Left kidney (tissue), 2 donors: ENCODE results near the gene CD14. TPM values are rescaled to one million over a fixed set of nuclear protein-coding genes. Genes with fewer than 3 reads are reported as not detected.
"Not testable (repeated sequence)": the region's sequence is repeated elsewhere in the genome, so short reads cannot be mapped to it uniquely, and the experiment has no call there.

ENCODE experiments used
- DNase-seq: peaks from one replicate; pipeline ENCODE4 v3.0.0-alpha.2; 2013
- polyA plus RNA-seq: library from polyadenylated mRNA; unstranded; fragments of 120-200 nt; gene quantifications from one replicate; pipeline ENCODE4 v1.2.1, GENCODE V29; 2013; ENCODE audit not compliant: insufficient read length

Gene CD14
- polyA plus RNA-seq, 1 donor = 5.6 TPM

- DNase-seq = no peak
Measured at GRCh38 chr5:140595538-140596300, 37.3 kb downstream of the CD14 start.

GRCh38 chr5:140594169-140594568 is 38.8 kb downstream of the CD14 start:
- DNase-seq = no peak

- not testable (repeated sequence) for DNase-seq
Measured at GRCh38 chr5:140593070-140593469, 39.9 kb downstream of the CD14 start.

GRCh38 chr5:140591747-140592372 is 41.1 kb downstream of the CD14 start:
- DNase-seq = no peak

- no peak for DNase-seq
Measured at GRCh38 chr5:140590861-140591260, 42.1 kb downstream of the CD14 start.

- DNase-seq = no peak
Measured at GRCh38 chr5:140588311-140589070, 44.5 kb downstream of the CD14 start.

- no peak for DNase-seq
Measured at GRCh38 chr5:140587495-140587894, 45.5 kb downstream of the CD14 start.

Other genes with a start within 250 kb of the CD14 start
- 162 TPM for gene ANKHD1, start 231.3 kb downstream of the CD14 start, polyA plus RNA-seq
- 10.5 TPM for gene EIF4EBP3, start 85.5 kb downstream of the CD14 start, polyA plus RNA-seq
- 27.2 TPM for gene SRA1, start 75.7 kb downstream of the CD14 start, polyA plus RNA-seq
- 58.6 TPM for gene APBB3, start 68.6 kb downstream of the CD14 start, polyA plus RNA-seq
- gene SLC35A4, start 68.3 kb downstream of the CD14 start, polyA plus RNA-seq = 80.1 TPM
- gene TMCO6, start 6.3 kb upstream of the CD14 start, polyA plus RNA-seq = 19.8 TPM
- gene NDUFA2, start 14.5 kb upstream of the CD14 start, polyA plus RNA-seq = 69.0 TPM
- 170 TPM for gene IK, start 14.7 kb upstream of the CD14 start, polyA plus RNA-seq
- 19.6 TPM for gene WDR55, start 31.7 kb upstream of the CD14 start, polyA plus RNA-seq
- 0.35 TPM for gene DND1, start 40.4 kb upstream of the CD14 start, polyA plus RNA-seq
- gene HARS1, start 58.2 kb upstream of the CD14 start, polyA plus RNA-seq = 83.4 TPM
- 61.0 TPM for gene HARS2, start 58.3 kb upstream of the CD14 start, polyA plus RNA-seq
- gene ZMAT2, start 67.3 kb upstream of the CD14 start, polyA plus RNA-seq = 124 TPM
- not detected for gene PCDHA1, start 153.0 kb upstream of the CD14 start, polyA plus RNA-seq
- 0.20 TPM for gene PCDHA2, start 161.7 kb upstream of the CD14 start, polyA plus RNA-seq
- gene PCDHA3, start 167.9 kb upstream of the CD14 start, polyA plus RNA-seq = 0.47 TPM
- 1.00 TPM for gene PCDHA4, start 173.9 kb upstream of the CD14 start, polyA plus RNA-seq
- 0.18 TPM for gene PCDHA5, start 188.4 kb upstream of the CD14 start, polyA plus RNA-seq
- gene PCDHA6, start 194.8 kb upstream of the CD14 start, polyA plus RNA-seq = 0.38 TPM
- gene PCDHA7, start 201.1 kb upstream of the CD14 start, polyA plus RNA-seq = 0.35 TPM
- gene PCDHA8, start 208.0 kb upstream of the CD14 start, polyA plus RNA-seq = 0.17 TPM
- gene PCDHA9, start 215.2 kb upstream of the CD14 start, polyA plus RNA-seq = 0.03 TPM
- gene PCDHA10, start 222.7 kb upstream of the CD14 start, polyA plus RNA-seq = 0.62 TPM
- 0.52 TPM for gene PCDHA11, start 235.8 kb upstream of the CD14 start, polyA plus RNA-seq
- gene PCDHA12, start 242.1 kb upstream of the CD14 start, polyA plus RNA-seq = 0.23 TPM
- not detected for gene PCDHA13, start 248.9 kb upstream of the CD14 start, polyA plus RNA-seq